ENCODE results near the gene LHFPL2. TPM values are rescaled to one million over a fixed set of nuclear protein-coding genes. Genes with fewer than 3 reads are reported as not detected.

Gene LHFPL2
- total and polyA plus RNA-seq, 9 of the 15 experiments (the other 6 are each of a cell fraction or from before 2014, with no cell fraction given): 1.0 to 6.6 (median 4.6) TPM

DNA sequence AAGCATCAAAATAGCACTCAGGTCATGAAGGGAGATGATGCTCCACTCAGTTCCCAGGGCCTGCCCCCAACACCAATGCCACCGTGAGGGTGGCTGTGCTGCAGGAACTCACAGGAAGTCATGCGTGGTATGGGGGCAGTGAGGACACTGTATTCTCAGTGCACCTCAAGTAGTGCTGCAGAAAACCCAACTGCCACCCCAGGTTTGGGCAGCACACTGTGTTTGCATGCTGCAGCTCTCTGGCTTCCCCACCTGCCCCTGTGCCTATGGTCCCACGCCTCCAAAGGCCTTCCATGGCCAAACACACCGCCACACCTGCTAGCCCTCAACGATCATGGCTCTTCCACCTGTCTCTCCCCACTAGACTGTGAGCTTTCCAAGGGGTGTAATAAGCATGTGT is 14.3 kb downstream of the LHFPL2 start:
- ATAC-seq (no peak), FAIRE-seq (no peak), DNase-seq (ENCODE audit: extremely low read depth in 1 of 4, low spot score in 3 of 4) (no peak)
- Histone ChIP-seq H3K27ac (ENCODE audit: extremely low read depth, low read depth, low read length) (no peak overlapping the region), H3K79me2 (ENCODE audit: control insufficient read depth, insufficient read depth, low read length) (no peaks in the 10 kb centered on the region), H4K20me1 (replicated peaks; ENCODE audit: control insufficient read depth, insufficient read depth, low read length) (no peaks in the 10 kb centered on the region), H3K4me1 (replicated peaks in 1 of 2; ENCODE audit: control insufficient read depth in 2 of 2, insufficient read depth in 2 of 2, low read length in 2 of 2) (peaks cover 0 to 6% of the 10 kb centered on the region in 2 experiments; a peak in 3 of 5 replicates), H3K9me3 (replicated peaks; ENCODE audit: control insufficient read depth, insufficient read depth, low read depth, low read length) (peaks cover 5% of the 10 kb centered on the region), H3K27me3 (ENCODE audit: control insufficient read depth in 2 of 2, insufficient read depth in 2 of 2, low read length in 2 of 2) (no peaks in the 10 kb centered on the region), H3K9me1 (ENCODE audit: control insufficient read depth, insufficient read depth, low read length) (no peaks in the 10 kb centered on the region), H2AFZ (ENCODE audit: low read depth, low read length) (no peak overlapping the region), H3K9ac (ENCODE audit: insufficient read depth in 1 of 2, low read depth in 2 of 2, low read length in 2 of 2) (peak overlapping the region in 1 of 2 experiments; percentile 59; a peak in 2 of 4 replicates), H3K36me3 (ENCODE audit: control insufficient read depth, insufficient read depth, low read length) (no peaks in the 10 kb centered on the region; the same call in 2 of the 3 replicates), H3K4me3 (no peak overlapping the region), H3K4me2 (ENCODE audit: insufficient read depth, low read length) (no peak overlapping the region)
- intact Hi-C loops (cut with micrococcal nuclease) (loop anchor here (10.0 kb wide), 1 partner anchor 331 kb away; no protein-coding TSS in a partner anchor), in situ Hi-C loops (cut with MboI) (loop anchor here (10.0 kb wide), 1 partner anchor 169 kb away; no protein-coding TSS in a partner anchor)
- 18% methylated on average over 4 of the region's 5 CpGs for WGBS (ENCODE audit: insufficient coverage, low coverage, missing lambda C conversion rate)
- ChIA-PET POLR2A (interaction anchor here (0.8 kb wide), 2 partner anchors 58 to 144 kb away, joined by 3 read pairs; no protein-coding TSS in a partner anchor), CTCF (ENCODE audit: low intra/inter-chr PET ratio) (no interaction called here)
- BruUV-seq (replicated peaks): no TSS peak
- TF ChIP-seq, protein P1, sequence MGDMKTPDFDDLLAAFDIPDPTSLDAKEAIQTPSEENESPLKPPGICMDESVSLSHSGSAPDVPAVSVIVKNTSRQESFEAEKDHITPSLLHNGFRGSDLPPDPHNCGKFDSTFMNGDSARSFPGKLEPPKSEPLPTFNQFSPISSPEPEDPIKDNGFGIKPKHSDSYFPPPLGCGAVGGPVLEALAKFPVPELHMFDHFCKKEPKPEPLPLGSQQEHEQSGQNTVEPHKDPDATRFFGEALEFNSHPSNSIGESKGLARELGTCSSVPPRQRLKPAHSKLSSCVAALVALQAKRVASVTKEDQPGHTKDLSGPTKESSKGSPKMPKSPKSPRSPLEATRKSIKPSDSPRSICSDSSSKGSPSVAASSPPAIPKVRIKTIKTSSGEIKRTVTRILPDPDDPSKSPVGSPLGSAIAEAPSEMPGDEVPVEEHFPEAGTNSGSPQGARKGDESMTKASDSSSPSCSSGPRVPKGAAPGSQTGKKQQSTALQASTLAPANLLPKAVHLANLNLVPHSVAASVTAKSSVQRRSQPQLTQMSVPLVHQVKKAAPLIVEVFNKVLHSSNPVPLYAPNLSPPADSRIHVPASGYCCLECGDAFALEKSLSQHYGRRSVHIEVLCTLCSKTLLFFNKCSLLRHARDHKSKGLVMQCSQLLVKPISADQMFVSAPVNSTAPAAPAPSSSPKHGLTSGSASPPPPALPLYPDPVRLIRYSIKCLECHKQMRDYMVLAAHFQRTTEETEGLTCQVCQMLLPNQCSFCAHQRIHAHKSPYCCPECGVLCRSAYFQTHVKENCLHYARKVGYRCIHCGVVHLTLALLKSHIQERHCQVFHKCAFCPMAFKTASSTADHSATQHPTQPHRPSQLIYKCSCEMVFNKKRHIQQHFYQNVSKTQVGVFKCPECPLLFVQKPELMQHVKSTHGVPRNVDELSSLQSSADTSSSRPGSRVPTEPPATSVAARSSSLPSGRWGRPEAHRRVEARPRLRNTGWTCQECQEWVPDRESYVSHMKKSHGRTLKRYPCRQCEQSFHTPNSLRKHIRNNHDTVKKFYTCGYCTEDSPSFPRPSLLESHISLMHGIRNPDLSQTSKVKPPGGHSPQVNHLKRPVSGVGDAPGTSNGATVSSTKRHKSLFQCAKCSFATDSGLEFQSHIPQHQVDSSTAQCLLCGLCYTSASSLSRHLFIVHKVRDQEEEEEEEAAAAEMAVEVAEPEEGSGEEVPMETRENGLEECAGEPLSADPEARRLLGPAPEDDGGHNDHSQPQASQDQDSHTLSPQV (IDR thresholded peaks at IDR 0.05): no peak
- TF ChIP-seq ILF3 (IDR thresholded peaks at IDR 0.05; ENCODE audit: borderline replicate concordance) (no peak), HCFC1 (IDR thresholded peaks at IDR 0.05; ENCODE audit: low read depth, low read length) (no peak), ARID2 (IDR thresholded peaks at IDR 0.05) (no peak), DDX20 (tag; IDR thresholded peaks at IDR 0.05; ENCODE audit: low read depth) (no peak), BCOR (IDR thresholded peaks at IDR 0.05) (no peak), SMAD4 (CRISPR knock-in tag; conservative IDR thresholded peaks at IDR 0.05) (no peak), MCM2 (IDR thresholded peaks at IDR 0.05; ENCODE audit: low read depth) (no peak)
- TF ChIP-seq, protein P2, sequence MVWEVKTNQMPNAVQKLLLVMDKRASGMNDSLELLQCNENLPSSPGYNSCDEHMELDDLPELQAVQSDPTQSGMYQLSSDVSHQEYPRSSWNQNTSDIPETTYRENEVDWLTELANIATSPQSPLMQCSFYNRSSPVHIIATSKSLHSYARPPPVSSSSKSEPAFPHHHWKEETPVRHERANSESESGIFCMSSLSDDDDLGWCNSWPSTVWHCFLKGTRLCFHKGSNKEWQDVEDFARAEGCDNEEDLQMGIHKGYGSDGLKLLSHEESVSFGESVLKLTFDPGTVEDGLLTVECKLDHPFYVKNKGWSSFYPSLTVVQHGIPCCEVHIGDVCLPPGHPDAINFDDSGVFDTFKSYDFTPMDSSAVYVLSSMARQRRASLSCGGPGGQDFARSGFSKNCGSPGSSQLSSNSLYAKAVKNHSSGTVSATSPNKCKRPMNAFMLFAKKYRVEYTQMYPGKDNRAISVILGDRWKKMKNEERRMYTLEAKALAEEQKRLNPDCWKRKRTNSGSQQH (CRISPR knock-in tag; IDR thresholded peaks at IDR 0.05): no peak

Data from K562 (cell line).